HEK293 (cell line): ENCODE results near the gene IL23R.

ENCODE experiments used
- CTCF ChIA-PET: fragments of 350-600 bp; formaldehyde crosslinking; extraction: SDS; loops from one replicate; lab custom pipeline; 2021; ENCODE audit warnings: antibody characterized with exemption; lab: Yijun Ruan, JAX
- POLR2A ChIA-PET: fragments of 300-600 bp; formaldehyde crosslinking; extraction: SDS; loops from one replicate; lab custom pipeline; 2020; ENCODE audit warnings: antibody characterized with exemption, inconsistent platforms; lab: Yijun Ruan, JAX
- H3K27ac ChIP-seq: fragments of 200-500 bp; sonication (Bioruptor generic); 2 replicates; pipeline ENCODE4 v1.5.1; 2014; ENCODE audit warnings: low read depth, low read length, control low read depth, inconsistent platforms; ENCODE audit errors: extremely low read depth
- H3K36me3 ChIP-seq, 2 experiments: fragments of 200-500 bp in 1 of 2; sonication (Bioruptor generic) in 1 of 2; 1 replicate in 1 of 2; 2 replicates in 1 of 2; pipeline ENCODE4 v1.5.1; 2014 to 2017; ENCODE audit warnings: inconsistent platforms in 2 of 2, low read length in 2 of 2; ENCODE audit not compliant: control insufficient read depth in 2 of 2, insufficient read depth in 1 of 2
- H3K4me1 ChIP-seq: fragments of 200-500 bp; sonication (Bioruptor generic); 2 replicates; pipeline ENCODE4 v1.5.1; 2014; ENCODE audit warnings: mild to moderate bottlenecking, low read length, inconsistent platforms; ENCODE audit not compliant: control insufficient read depth, insufficient read depth
- H3K4me3 ChIP-seq: 2 replicates; pipeline ENCODE4 v1.5.1; 2011; ENCODE audit warnings: low read depth, mild to moderate bottlenecking, control low read depth, low read length, moderate library complexity
- H3K9me3 ChIP-seq: fragments of 200-500 bp; sonication (Bioruptor generic); 2 replicates; pipeline ENCODE4 v1.5.1; 2014; ENCODE audit warnings: low read depth, low read length, inconsistent platforms; ENCODE audit not compliant: control insufficient read depth, insufficient read depth
- GLIS1 ChIP-seq: fragments of 450-650 bp; formaldehyde crosslinking; IDR thresholded peaks from 2 replicates; pipeline ENCODE4 v1.5.1; 2016; ENCODE audit warnings: missing biosample characterization, missing genetic modification characterization
- GLIS2 ChIP-seq: fragments of 450-650 bp; formaldehyde crosslinking; IDR thresholded peaks from 2 replicates; pipeline ENCODE4 v1.5.1; 2016; ENCODE audit warnings: missing biosample characterization, missing genetic modification characterization
- KLF10 ChIP-seq: fragments of 450-650 bp; IDR thresholded peaks from 2 replicates; pipeline ENCODE4 v1.5.1; 2018; ENCODE audit warnings: missing biosample characterization, mild to moderate bottlenecking, missing genetic modification characterization
- MYNN ChIP-seq: fragments of 450-650 bp; formaldehyde crosslinking; IDR thresholded peaks from 2 replicates; pipeline ENCODE4 v1.5.1; 2016; ENCODE audit warnings: missing biosample characterization, missing genetic modification characterization, borderline replicate concordance
- REPIN1 ChIP-seq: fragments of 450-650 bp; formaldehyde crosslinking; IDR thresholded peaks from 2 replicates; pipeline ENCODE4 v1.5.1; 2017; ENCODE audit warnings: missing biosample characterization, missing genetic modification characterization, low read depth
- ZFP69B ChIP-seq: fragments of 450-650 bp; formaldehyde crosslinking; IDR thresholded peaks from 2 replicates; pipeline ENCODE4 v1.5.1; 2016; ENCODE audit warnings: missing biosample characterization, missing genetic modification characterization
- ZNF140 ChIP-seq: fragments of 450-650 bp; formaldehyde crosslinking; IDR thresholded peaks from 2 replicates; pipeline ENCODE4 v1.5.1; 2016; ENCODE audit warnings: missing biosample characterization, missing genetic modification characterization
- ZNF146 ChIP-seq: fragments of 450-650 bp; formaldehyde crosslinking; IDR thresholded peaks from 2 replicates; pipeline ENCODE4 v1.5.1; 2016; ENCODE audit warnings: missing biosample characterization, missing genetic modification characterization
- ZNF155 ChIP-seq: fragments of 450-650 bp; formaldehyde crosslinking; IDR thresholded peaks from 2 replicates; pipeline ENCODE4 v1.5.1; 2016; ENCODE audit warnings: missing biosample characterization, missing genetic modification characterization
- ZNF202 ChIP-seq: fragments of 450-650 bp; formaldehyde crosslinking; IDR thresholded peaks from 2 replicates; pipeline ENCODE4 v1.5.1; 2016; ENCODE audit warnings: missing biosample characterization, missing genetic modification characterization, borderline replicate concordance
- ZNF214 ChIP-seq: fragments of 450-650 bp; formaldehyde crosslinking; IDR thresholded peaks from 2 replicates; pipeline ENCODE4 v1.5.1; 2017; ENCODE audit warnings: missing biosample characterization, mild to moderate bottlenecking, missing genetic modification characterization, borderline replicate concordance
- ZNF223 ChIP-seq: fragments of 450-650 bp; formaldehyde crosslinking; IDR thresholded peaks from 2 replicates; pipeline ENCODE4 v1.5.1; 2016; ENCODE audit warnings: missing biosample characterization, missing genetic modification characterization
- ZNF24 ChIP-seq: fragments of 450-650 bp; formaldehyde crosslinking; IDR thresholded peaks from 2 replicates; pipeline ENCODE4 v1.5.1; 2016; ENCODE audit warnings: missing biosample characterization, missing genetic modification characterization
- ZNF350 ChIP-seq: fragments of 450-650 bp; formaldehyde crosslinking; IDR thresholded peaks from 2 replicates; pipeline ENCODE4 v1.5.0; 2017; ENCODE audit warnings: missing biosample characterization, mild to moderate bottlenecking, missing genetic modification characterization
- ZNF354C ChIP-seq: fragments of 450-650 bp; formaldehyde crosslinking; IDR thresholded peaks from 2 replicates; pipeline ENCODE4 v1.5.1; 2016; ENCODE audit warnings: missing biosample characterization, missing genetic modification characterization, low read depth, borderline replicate concordance
- ZNF501 ChIP-seq: fragments of 450-650 bp; formaldehyde crosslinking; IDR thresholded peaks from 2 replicates; pipeline ENCODE4 v1.5.1; 2016; ENCODE audit warnings: missing biosample characterization, missing genetic modification characterization
- ZNF549 ChIP-seq: fragments of 450-650 bp; IDR thresholded peaks from 2 replicates; pipeline ENCODE4 v1.5.1; 2018; ENCODE audit warnings: missing biosample characterization, missing genetic modification characterization, mild to moderate bottlenecking, inconsistent platforms, moderate library complexity
- ZNF624 ChIP-seq: fragments of 450-650 bp; formaldehyde crosslinking; IDR thresholded peaks from 2 replicates; pipeline ENCODE4 v1.5.1; 2017; ENCODE audit warnings: missing biosample characterization, missing genetic modification characterization
- ZSCAN4 ChIP-seq: fragments of 450-650 bp; formaldehyde crosslinking; IDR thresholded peaks from 2 replicates; pipeline ENCODE4 v1.5.1; 2017; ENCODE audit warnings: missing biosample characterization, missing genetic modification characterization
- TF ChIP-seq, protein P1 (sequence below): fragments of 450-650 bp; formaldehyde crosslinking; IDR thresholded peaks from 2 replicates; pipeline ENCODE4 v1.5.1; 2016; ENCODE audit warnings: missing biosample characterization, missing genetic modification characterization, borderline replicate concordance
- TF ChIP-seq, protein P2 (sequence below): fragments of 450-650 bp; formaldehyde crosslinking; IDR thresholded peaks from 2 replicates; pipeline ENCODE4; 2016; ENCODE audit warnings: missing biosample characterization, missing genetic modification characterization
- TF ChIP-seq, protein P3 (sequence below): fragments of 450-650 bp; formaldehyde crosslinking; IDR thresholded peaks from 2 replicates; pipeline ENCODE4 v1.5.1; 2016; ENCODE audit warnings: missing biosample characterization, missing genetic modification characterization

Gene IL23R

DNA sequence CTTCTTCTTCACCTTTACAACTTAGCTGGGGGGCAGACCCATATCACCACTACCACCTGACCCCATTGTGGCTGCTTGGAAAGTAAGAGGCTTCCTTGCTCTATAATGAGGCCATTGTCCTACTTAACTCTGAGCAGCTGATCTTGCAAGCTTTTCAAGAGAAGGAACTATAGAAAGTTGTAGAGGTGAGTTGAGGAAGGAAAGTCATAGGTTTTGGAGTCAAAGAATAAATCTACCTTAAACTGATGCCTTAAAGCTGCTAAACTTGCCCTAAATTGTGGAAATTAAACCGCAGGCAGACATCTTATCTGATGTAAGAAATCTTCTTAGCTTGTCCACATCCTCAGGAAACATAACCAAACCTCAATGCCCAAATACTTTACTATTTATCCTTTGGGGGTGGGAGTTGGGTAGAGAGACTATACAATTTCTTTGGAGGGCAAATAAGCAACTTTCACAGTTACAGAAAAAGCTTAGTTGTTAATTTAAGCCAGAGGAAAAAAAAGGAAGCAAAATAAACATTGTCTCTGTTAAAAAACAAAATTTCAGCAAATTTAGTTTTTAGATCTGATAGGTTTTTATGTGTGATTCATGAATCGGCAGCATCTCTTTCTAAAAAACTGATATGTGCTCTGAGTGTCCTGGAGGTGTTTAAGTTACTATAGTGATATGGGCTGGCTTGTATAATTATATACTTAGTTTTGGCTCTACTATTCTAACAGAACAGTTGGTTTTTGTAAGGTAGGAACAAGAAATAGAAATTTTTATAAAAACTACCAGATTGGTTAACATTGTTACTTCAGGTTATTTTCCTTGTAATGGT is 4.7 kb downstream of the IL23R start:
- no peaks in the 10 kb centered on the region for H3K36me3 ChIP-seq
- CTCF ChIA-PET = interaction anchor here (1.2 kb wide), 1 partner anchor 22 kb away, joined by 4 read pairs; no protein-coding TSS in a partner anchor
- TF ChIP-seq ZNF549 (tag by site-specific recombination) (no peak), ZNF202 (tag by site-specific recombination) (no peak), ZNF155 (tag by site-specific recombination) (no peak), ZNF214 (tag by site-specific recombination) (no peak)
- TF ChIP-seq, all 188 proteins: peak for 0
- Histone ChIP-seq H3K4me3 (no peak overlapping the region), H3K27ac (no peak overlapping the region), H3K4me1 (no peaks in the 10 kb centered on the region), H3K9me3 (no peaks in the 10 kb centered on the region)
- POLR2A ChIA-PET = no interaction called here

DNA sequence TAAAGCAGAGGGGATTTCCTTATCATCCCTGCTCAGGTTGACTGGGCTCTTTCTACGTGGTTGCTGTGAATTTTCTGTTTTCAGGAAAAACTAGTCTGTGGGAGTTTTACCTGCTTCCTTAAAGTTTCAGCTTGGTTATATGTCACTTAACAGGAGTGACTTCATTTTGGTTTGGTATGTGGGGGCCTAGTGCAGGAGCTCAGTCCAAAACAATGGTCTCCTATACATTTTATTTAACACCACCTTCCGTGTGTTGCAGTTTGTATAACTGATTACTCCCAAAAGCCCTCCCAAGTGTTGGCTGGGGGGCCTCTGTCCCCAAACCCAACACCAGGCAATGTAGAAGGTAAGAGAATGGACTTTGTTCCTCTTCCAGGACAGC is 5.3 kb downstream of the IL23R start:
- Histone ChIP-seq H3K4me1 (no peaks in the 10 kb centered on the region), H3K9me3 (no peaks in the 10 kb centered on the region), H3K27ac (no peak overlapping the region), H3K4me3 (no peak overlapping the region), H3K36me3 (no peaks in the 10 kb centered on the region)
- ChIA-PET CTCF (interaction anchor here (1.2 kb wide), 1 partner anchor 22 kb away, joined by 4 read pairs; no protein-coding TSS in a partner anchor), POLR2A (no interaction called here)
- TF ChIP-seq ZNF223 (tag by site-specific recombination) (no peak), GLIS2 (tag by site-specific recombination) (no peak), ZNF24 (tag by site-specific recombination) (no peak), ZSCAN4 (tag by site-specific recombination) (no peak)
- TF ChIP-seq, protein P1, sequence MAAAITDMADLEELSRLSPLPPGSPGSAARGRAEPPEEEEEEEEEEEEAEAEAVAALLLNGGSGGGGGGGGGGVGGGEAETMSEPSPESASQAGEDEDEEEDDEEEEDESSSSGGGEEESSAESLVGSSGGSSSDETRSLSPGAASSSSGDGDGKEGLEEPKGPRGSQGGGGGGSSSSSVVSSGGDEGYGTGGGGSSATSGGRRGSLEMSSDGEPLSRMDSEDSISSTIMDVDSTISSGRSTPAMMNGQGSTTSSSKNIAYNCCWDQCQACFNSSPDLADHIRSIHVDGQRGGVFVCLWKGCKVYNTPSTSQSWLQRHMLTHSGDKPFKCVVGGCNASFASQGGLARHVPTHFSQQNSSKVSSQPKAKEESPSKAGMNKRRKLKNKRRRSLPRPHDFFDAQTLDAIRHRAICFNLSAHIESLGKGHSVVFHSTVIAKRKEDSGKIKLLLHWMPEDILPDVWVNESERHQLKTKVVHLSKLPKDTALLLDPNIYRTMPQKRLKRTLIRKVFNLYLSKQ (tag by site-specific recombination) = no peak

DNA sequence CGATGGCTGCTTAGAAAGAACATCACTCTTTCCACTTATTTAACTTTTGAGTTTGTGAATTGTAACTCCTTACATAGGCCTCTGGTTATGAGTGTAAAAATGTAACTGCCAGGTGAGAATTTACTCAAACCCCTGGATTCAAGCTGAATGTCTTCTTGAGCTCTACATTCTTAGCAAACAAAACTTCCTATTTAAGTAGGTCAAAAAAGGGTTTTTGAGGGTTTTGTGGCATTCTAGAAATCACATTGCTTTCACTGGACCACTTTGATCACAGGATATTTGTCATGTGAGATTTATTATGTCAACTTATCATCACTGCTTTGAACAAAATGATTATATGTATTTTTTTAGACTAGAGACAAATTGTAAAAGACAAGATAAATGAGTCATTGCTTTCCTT is 5.7 kb downstream of the IL23R start:
- no peaks in the 10 kb centered on the region for H3K4me1 ChIP-seq
- H3K4me3 ChIP-seq = no peak overlapping the region
- no peaks in the 10 kb centered on the region for H3K36me3 ChIP-seq
- TF ChIP-seq ZFP69B (tag by site-specific recombination) (no peak), REPIN1 (tag by site-specific recombination) (no peak), ZNF501 (no peak), ZNF624 (tag by site-specific recombination) (no peak), ZNF146 (tag by site-specific recombination) (no peak), KLF10 (tag by site-specific recombination) (no peak), MYNN (no peak), ZNF350 (tag by site-specific recombination) (no peak), GLIS1 (no peak), ZNF354C (tag by site-specific recombination) (no peak), ZNF140 (tag by site-specific recombination) (no peak)
- TF ChIP-seq, protein P2, sequence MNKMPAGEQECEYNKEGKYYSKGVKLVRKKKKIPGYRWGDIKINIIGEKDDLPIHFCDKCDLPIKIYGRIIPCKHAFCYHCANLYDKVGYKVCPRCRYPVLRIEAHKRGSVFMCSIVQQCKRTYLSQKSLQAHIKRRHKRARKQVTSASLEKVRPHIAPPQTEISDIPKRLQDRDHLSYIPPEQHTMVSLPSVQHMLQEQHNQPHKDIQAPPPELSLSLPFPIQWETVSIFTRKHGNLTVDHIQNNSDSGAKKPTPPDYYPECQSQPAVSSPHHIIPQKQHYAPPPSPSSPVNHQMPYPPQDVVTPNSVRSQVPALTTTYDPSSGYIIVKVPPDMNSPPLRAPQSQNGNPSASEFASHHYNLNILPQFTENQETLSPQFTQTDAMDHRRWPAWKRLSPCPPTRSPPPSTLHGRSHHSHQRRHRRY (tag by site-specific recombination) = no peak
- TF ChIP-seq, protein P3, sequence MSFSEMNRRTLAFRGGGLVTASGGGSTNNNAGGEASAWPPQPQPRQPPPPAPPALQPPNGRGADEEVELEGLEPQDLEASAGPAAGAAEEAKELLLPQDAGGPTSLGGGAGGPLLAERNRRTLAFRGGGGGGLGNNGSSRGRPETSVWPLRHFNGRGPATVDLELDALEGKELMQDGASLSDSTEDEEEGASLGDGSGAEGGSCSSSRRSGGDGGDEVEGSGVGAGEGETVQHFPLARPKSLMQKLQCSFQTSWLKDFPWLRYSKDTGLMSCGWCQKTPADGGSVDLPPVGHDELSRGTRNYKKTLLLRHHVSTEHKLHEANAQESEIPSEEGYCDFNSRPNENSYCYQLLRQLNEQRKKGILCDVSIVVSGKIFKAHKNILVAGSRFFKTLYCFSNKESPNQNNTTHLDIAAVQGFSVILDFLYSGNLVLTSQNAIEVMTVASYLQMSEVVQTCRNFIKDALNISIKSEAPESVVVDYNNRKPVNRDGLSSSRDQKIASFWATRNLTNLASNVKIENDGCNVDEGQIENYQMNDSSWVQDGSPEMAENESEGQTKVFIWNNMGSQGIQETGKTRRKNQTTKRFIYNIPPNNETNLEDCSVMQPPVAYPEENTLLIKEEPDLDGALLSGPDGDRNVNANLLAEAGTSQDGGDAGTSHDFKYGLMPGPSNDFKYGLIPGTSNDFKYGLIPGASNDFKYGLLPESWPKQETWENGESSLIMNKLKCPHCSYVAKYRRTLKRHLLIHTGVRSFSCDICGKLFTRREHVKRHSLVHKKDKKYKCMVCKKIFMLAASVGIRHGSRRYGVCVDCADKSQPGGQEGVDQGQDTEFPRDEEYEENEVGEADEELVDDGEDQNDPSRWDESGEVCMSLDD (tag by site-specific recombination) = no peak
- TF ChIP-seq, all 188 proteins: peak for 0
- no peak overlapping the region for H3K27ac ChIP-seq
- ChIA-PET CTCF (no interaction called here), POLR2A (no interaction called here)
- H3K9me3 ChIP-seq = no peaks in the 10 kb centered on the region
